ENCODE measurements around the gene PAN3.

PAN3 gene

DNA sequence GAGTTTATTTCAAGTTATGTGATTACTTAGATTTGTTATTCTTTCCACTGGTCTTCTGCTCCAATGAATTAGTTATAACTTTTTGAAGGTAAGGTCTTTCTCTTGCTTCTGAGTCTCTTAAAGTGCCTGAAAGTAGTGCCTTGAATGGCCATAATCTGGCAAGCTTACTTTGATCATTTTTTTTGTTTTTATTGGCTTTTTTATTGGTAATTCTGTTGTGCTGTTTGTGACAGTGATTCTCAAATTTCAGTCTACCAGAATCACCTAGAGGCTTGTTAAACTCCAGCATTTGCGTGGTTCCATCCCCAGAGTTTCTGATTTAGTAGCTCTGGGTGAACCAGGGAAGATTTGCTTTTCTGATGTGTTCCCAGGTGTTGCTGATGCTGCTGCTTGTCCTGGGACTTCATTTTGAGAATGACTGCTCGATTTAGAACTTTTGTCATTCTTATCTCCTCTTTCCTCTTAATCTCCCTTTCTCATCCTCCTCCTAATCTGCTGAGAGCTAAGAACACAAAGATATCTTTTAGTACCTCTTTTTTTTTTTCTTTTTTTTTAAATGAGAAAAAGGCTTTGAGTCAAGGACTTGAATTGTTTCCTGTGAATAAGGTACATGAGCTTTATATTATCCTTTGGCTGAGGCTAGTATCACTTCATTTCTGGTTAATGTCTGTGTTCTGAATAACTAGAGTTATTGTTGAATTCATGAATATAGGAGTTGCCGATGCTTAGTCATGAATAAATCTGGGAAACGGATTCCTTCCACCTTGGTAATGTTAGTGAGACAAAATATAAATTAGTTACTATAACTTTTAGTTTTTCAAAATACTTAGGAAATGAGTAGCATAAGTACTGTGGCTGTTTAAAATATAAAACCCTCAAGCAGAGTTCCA is 91.4 kb downstream of the PAN3 start:
- no peak for DNase-seq

GRCh38 chr13:28231642-28232041 is 93.3 kb downstream of the PAN3 start:
- no peak for DNase-seq

GRCh38 chr13:28237944-28238343 is 99.6 kb downstream of the PAN3 start:
- DNase-seq = no peak

DNA sequence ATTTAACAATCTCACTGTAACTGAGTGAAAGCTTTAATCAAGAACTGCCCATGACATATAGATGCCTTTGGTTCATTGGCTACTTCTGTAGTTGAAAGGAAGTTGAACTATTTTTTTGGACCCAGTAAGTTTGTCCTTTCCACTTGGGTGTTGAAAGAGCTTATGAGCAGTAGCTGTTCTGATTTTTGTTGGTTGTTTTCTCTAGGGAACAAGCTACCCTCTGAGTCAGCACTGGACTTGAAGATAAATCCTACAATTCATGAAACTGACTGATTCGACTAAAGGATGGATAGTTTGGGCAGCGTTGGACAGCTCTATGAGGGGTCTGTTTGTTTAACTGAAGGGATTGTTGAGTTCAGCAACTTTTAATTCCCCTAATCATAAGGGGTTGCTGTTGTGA is 101.0 kb downstream of the PAN3 start:
- peak; percentile 15 for DNase-seq

DNA sequence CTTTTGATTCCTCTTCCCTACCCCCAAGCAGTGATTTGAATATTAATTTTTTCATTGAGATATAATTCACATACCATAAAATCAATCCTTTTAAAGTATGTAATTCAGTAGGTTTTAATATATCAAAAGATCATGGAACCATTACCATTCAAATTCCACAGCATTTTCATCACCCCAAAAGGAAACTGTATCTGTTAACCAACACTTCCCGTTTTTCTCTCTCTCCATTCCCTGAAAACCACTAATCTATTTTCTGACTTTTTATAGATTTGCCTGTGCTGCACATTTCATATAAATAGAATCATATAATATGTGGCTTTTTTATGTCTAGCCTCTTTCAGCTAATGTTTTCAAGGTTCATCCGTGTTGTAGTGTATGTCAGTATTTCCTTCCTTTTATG is 107.1 kb downstream of the PAN3 start:
- DNase-seq = no peak

GRCh38 chr13:28246891-28247290 is 108.5 kb downstream of the PAN3 start:
- DNase-seq = no peak

DNA sequence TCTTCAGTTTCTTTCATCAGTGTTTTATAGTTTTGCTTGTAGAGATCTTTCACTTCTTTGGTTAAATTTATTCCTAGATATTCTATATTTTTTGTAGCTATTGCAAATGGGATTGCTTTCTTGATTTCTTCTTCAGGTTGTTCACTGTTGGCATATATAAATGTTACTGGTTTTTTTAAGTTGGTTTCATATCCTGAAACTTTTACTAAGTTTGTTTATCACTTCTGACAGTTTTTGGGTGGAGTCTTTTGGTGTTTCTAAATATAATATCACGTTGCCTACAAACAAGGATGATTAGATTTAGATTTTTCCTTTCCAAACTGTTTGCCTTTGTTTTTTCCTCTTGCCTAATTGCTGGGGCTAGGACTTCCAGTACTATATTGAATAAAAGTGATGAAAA is 109.7 kb downstream of the PAN3 start:
- no peak for DNase-seq

DNA sequence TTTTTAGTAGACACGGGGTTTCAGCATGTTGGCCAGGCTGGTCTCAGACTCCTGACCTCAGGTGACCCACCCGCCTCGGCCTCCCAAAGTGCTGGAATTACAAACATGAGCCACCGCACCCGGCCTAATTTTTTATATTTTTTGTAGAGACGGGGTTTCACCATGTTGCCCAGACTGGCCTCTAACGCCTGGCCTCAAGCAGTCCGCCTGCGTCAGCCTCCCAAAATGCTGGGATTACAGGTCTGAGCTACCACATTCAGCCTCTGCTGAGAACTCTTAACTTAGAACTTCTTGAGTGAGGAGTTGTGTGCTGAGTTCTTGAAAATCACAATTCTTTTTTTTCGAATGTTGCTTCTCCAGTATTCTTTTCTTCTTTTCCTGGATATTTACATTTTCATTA is 112.2 kb downstream of the PAN3 start:
- DNase-seq = no peak

- no peak for DNase-seq
Observed at GRCh38 chr13:28251466-28251865, 113.1 kb downstream of the PAN3 start.

DNA sequence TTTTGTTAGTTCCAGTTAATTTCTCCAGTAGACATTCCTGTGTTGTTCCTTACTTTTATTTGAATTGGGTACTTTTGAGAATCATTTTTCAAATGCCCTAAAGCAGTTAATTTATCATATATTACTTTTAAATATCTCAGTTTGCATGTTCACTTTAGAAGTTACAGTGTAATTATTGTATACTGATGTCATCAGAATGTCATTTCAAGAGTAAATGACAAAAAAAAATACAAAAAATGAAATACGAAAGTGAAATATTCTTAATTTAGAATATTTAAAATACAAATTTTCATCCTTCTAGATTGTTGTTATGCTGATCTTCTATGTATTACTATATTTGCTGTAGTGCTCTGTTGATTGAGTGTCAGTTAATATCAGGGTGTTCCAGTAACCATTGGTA is 114.2 kb downstream of the PAN3 start:
- no peak for DNase-seq

GRCh38 chr13:28257305-28257704 is 119.0 kb downstream of the PAN3 start:
- no peak for DNase-seq

DNA sequence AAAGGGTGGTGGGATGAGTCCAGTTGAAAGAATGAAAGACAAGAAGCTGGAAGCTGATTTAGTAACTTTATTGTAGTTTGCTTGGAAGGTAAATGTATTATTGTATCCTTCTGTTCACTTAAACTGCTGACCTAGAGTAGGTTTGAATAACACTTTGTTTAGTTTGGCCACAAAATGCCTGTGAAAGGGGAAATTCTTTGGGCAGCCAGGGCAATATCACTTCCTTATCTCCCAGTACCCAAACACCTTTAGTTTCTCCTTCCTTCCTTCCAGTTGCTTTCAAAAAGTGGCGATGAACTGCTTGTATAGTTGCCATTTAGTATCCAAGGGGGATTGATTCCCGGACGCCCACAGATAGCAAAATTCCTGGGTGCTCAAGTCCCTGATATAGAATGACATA is 120.1 kb downstream of the PAN3 start:
- no peak for DNase-seq

DNA sequence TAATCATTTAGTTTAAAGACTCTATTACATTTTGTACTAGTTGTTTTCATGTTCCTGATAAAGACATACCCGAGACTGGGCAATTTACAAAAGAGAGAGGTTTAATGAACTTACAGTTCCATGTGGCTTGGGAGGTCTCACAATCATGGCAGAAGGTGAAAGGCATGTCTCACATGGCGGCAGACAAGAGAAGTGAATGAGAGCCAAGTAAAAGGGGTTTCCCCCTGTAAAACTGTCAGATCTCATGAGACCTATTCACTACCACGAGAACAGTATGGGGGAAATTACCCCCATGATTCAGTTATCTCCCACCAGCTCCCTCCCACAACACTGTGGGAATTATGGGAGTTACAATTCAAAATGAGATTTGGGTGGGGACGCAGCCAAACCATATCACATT is 129.2 kb downstream of the PAN3 start:
- DNase-seq = no peak

- DNase-seq = no peak
Observed at GRCh38 chr13:28268800-28269223, 130.5 kb downstream of the PAN3 start.

DNA sequence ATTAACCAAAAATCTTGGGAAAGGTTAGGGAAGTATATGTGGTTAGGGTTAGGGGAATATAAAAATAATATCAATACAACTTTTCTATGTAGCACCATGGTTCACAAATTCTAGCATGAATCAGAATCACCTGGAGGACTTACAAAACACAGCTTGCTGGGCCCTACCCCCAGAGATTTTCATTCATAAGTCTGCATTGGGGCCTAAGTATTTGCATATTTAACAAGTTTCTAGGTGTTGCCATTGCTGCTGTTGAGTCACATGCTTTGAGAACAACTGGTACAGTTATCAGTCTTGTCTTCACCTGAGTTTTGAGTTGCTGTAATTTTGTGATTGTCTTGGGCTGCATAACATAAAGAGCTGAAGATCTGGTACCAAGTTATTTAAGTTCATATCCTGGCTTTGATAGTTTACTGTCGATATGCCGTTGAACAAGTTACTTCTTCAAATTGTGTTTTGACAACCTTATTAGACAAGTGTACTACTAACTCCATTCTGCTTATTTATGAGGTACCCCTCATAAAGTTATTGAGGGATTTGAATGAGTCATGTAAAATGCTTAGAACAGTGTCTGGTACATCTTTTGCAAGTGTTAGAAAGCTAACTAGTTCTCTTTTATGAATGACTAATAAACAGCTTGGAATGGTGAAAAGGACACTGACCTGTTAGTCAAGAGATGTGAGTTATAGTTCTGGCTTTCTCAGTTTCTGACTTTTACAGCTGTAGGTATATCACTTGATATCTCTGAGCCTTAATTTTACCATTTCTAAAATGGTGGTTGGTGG is 132.9 kb downstream of the PAN3 start:
- DNase-seq = no peak

DNA sequence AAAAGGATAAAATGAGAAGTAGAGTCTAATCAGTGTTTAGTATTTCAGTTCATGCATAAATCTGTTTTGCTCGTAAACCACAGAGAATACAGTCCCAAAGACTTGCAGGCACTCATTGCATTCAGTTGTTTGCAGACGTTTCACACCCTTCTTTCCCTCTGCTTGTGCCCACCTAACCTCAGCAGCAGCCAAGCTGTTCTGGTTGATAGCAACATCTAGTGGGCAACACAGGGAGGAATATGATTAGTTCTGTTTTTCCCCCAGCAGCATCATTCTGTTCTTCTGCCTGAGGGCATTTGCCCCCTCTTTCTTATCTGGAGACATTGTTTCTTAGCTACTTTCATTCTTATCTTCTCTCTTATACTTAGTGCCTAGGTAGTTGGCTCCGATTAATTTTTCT is 135.6 kb downstream of the PAN3 start:
- DNase-seq = peak; percentile 4

DNA sequence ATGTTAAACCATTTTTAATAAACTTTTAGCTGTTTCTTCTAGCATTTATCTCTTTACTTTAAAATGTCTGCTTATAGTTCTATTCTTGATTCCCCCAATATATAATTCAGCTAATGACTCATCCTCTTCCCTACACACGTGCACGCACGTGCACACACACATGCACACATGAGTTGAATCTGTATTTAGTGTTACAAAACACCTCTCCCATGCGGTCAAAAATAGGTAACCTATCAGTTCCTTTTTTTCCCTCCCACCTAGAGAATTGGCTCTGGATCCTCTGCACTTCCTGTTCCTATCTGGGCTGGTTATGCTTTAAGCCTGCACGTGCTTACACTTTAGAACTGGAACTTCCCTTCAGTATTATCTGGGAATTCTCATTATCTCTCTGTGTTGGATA is 144.1 kb downstream of the PAN3 start:
- no peak for DNase-seq

DNA sequence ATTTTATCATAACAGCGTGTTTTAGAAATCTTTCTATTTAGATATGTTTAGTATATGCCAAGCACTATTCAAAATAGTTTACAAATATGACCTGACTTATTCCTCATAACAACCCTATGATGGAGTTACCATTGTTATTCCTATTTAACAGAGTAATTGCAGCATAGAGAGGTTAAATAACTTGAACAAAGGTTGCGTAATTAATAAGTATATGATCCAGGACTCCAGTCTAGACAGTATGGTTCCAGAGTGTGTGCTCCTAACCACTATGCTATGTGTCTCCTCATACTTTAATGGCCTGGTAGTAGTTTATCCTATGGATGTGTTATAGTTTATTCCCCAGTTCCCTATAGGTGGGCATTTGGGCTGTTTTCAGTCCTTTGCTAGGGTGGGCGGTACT is 145.3 kb downstream of the PAN3 start:
- no peak for DNase-seq

DNA sequence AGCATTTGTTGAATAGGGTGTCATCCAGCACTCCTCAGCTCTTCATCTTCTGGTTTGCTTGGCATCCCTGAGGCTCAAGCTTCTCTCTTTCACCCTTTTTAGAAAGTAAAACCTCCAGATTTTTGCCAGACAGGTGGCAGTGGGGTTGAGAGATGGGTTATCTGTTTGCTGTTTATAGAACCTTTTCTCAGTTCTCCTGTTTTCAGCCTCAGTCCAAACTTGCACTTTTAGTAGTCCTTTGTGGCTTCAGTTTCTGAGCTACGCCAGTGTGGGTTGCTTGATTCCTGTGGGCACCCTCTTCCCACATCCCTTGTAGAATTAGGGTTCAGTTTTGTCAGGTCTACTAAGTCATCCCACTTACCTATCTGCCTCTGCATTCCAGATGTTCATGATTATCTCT is 147.9 kb downstream of the PAN3 start:
- DNase-seq = no peak

GRCh38 chr13:28297341-28297740 is 159.0 kb downstream of the PAN3 start:
- peak; percentile 38 for DNase-seq

- DNase-seq = no peak
Observed at GRCh38 chr13:28299916-28300315, 161.6 kb downstream of the PAN3 start.

DNA sequence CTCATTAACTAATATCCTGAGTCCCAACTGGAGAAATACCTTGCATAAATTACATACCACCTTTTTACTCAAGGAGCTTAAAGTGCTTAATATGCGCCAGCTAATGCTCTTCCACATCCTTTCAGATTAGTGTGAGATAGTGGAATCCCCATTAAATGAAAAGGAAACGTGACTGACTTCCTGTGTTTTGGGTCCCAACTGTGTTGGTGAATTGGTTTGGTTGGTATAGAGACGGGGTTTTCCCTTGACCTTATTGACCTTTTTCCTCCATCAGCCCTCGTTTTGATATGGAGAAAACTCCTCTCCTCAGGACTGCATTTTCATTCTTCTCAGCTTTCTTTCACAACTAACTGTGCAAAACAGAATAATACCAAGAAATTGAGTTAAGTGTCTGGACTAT is 163.5 kb downstream of the PAN3 start:
- DNase-seq = no peak

DNA sequence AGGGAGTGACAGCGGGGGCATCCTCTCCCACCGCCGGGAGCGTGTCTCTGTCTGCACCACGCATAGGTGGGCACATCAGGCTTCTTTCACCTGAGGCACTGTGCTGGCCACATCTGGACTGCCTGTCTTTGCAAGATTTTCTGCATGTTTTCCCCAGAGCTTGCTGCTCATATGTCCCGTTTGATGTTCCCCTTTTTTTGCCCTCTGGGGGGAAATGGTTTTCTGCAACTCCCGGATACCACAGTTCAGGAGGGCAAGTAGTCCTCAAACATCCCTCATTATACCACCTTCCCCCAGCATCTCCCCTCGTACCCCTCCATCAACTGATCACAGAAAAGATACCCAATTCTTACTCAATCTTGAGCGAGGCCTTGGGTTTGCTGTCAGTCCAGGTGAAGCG is 168.0 kb downstream of the PAN3 start:
- no peak for DNase-seq

DNA sequence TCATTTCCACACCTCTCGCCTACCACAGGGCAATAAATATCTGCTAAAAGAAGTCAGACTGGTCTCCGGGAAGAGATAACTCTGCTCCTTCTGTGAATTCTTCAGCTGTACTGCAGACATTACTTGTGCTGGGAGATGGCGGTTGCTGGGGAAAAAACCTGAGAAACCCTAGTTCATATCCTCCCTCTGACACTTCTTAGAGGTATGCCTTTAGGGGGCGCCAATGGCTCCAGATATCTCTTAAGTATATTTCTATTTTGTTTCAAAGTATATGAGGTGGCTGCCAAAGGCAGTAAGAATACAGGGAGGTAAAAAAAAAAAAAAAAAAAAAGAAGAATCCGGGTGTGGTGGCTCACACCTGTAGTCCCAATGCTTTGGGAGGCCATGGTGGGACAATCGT is 175.2 kb downstream of the PAN3 start:
- peak; percentile 34 for DNase-seq

Data from fibroblast of skin of right quadriceps (primary cell).